Measurements from ENCODE around the gene CGB8.
"Not testable (repeated sequence)": the region's sequence is repeated elsewhere in the genome, so short reads cannot be mapped to it uniquely, and the experiment has no call there.

CGB8 gene

GRCh38 chr19:49064768-49065611 is 16.1 kb upstream of the CGB8 start, which contains the start of gene NTF4:
Gene NTF4 (minus strand): TSS chr19:49064818. CDS start chr19:49061997, 2,821 bp downstream.
- DNase-seq, result peak; percentile 8

DNA sequence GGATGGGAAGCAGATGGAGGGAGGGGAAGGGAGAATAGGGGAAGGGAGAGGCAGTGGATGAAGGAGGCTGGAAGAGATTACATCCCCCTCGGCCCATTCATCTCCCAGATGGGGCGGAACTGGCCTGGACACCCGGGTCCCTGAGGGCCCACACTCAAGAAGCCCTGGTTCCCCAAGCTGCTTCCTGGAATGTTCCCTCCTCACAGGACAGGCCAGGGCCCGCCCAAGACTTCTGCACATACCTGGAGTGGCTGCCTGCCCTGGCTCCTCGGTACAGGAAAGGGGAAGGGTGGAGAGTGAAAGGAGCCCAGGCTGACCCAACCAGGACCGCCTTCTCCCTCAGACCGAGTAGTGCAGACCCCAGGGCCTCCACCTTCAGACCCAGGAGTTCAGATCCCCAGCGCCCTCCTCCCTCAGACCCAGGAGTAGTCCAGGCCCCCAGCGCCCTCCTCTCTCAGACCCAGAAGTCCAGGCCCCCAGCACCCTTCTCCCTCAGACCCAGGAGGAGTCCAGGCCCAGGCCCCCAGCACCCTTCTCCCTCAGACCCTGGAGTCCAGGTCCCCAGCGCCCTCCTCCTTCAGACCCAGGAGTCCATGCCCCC is 15.2 kb upstream of the CGB8 start:
- no peak for DNase-seq

GRCh38 chr19:49061445-49061844 is 12.5 kb upstream of the CGB8 start:
- DNase-seq, result no peak

GRCh38 chr19:49061000-49061399 is 12.1 kb upstream of the CGB8 start:
- DNase-seq, result no peak

DNA sequence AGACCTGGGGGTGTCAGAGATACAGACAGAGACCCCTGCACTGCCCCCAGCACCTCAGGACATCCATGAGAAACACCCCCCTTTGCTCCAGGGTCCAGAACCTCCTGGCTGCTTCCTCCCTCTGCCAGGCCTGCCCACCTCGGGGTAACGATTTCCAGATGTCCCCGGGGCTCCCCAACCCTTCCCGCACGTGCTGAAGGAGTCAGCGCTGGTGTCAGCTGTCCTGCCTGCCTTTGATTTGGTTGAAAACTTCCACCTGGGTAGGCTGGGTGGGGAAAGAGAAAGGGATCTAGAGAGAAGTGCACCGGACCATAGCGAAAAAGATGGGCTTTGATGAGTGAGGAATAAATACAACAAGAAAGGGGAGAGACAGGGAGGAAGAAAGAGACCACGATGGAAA is 10.1 kb upstream of the CGB8 start:
- DNase-seq, result no peak

GRCh38 chr19:49058562-49058961 is 9.7 kb upstream of the CGB8 start:
- no peak for DNase-seq

DNA sequence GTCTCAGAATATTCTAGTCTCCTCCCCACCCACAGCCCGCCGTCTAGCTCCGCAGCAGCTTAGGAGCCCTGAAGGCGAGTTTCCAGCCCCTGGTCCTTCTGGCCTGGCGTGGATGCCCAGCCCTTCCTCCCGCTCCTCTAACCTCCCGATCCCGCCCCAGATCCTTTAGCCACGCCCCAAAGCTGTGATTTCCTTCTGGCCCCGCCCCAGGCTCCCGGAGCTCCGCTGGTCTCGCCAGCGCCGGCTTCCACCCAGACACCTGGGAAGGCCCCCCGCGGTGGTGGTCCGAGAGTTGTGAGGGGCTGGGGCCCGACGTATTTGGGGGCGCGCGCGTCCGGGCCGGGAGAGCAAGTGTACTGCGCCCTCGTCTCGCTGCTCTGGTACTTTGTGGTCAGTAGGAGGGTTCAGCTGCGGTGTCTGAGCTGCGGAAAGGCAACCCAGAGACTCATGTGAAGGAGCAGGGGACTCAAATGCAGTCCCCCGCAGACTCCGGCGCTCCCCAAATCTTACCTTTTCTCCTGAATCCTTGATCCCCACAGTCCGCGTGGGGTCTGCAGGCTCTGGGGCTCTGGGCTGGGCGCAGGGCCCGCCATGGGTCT is 8.8 kb upstream of the CGB8 start, which contains the start of gene CGB7:
TSS of gene CGB7 (minus strand) at position 114 of the 599 bp plus-strand sequence. CDS start 2,374 bp downstream, outside the sequence.
- DNase-seq, result peak; percentile 69

GRCh38 chr19:49056902-49057596 is 8.1 kb upstream of the CGB8 start:
- DNase-seq, result peak; percentile 24

GRCh38 chr19:49056101-49056901 is 7.4 kb upstream of the CGB8 start:
- DNase-seq, result peak; percentile 66

DNA sequence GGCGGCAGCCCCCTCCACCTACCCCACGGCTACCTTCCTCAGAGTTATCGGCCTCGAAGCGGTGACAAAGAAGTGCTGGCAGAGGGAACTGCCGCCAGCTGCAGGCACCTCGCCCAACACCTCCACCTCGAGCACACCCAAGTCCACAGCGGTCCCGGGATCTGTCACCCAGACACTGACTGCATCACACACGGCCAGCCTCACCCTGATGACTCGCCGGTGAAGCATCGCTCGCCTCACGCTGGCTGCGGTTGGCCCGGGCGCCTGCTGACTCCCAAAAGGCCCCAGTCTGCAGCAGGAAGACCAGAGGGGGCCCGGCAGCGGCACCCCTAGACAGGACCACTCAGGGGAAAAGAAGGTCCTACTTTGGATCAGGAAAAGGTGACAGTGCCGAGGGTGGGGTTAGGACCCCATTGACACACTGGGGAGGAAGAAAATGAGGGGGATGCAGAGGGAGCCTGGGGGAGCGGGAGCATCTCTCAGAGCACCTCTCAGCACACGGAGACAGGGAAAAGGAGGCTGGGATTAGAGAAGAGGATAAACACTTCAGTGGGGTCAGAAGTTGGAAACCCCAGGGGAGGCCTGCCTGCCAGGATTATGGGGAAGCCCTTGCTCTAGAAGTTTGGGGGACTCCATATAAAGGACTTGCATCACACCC is 1.6 kb upstream of the CGB8 start:
- DNase-seq, result not testable (repeated sequence)

DNA sequence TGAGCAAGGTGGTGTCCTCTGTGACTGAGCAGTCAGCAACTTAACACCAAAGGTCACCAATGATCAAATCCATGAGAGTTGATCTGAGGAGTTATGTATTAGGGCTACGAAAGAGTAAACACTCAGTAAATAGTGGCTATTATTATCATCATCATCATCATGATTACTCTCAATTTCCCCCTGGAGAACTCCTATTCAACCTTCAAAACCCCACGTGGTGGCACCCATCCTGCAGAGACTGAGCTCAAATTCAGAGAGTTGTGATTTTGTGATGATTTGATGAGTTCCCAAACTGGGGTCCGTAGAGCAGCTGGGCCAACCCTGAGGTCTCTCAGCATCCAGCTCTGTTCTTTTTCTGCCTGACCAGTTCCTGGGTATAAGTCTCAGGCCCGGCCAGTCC is 923 bp upstream of the CGB8 start:
- not testable (repeated sequence) for DNase-seq

- DNase-seq, result not testable (repeated sequence)
These were observed 5.4 kb downstream of the CGB8 start, which contains the start of gene CGB5 for GRCh38 chr19:49043548-49043947. Gene CGB5 (plus strand): TSS chr19:49043848. CDS start chr19:49044210, 362 bp downstream.

- DNase-seq, result not testable (repeated sequence)
These were observed 6.2 kb downstream of the CGB8 start for GRCh38 chr19:49042666-49043065.

GRCh38 chr19:49042177-49042576 is 6.7 kb downstream of the CGB8 start:
- no peak for DNase-seq

DNA sequence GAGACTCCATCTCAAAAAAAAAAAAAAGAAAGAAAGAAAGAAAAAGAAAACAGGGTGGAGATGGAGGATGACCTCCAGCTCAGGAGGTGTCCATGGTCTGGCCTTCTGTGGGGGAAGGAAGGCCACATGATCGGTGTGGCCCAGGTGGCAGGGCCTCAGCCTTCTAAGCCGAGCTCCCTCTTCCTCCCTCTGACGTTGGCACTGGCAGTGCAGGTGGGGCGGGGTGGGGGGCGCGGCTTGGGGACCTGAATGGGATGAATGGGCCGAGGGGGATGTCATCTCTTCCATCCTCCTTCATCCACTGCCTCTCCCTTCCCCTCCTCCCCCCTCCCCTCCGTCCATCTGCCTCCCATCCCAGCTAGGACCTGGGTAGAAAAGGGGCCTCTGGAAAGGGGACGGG is 9.2 kb downstream of the CGB8 start:
- not testable (repeated sequence) for DNase-seq

- not testable (repeated sequence) for DNase-seq
These were observed 10.2 kb downstream of the CGB8 start for GRCh38 chr19:49038557-49039276.

- DNase-seq, result not testable (repeated sequence)
These were observed 10.8 kb downstream of the CGB8 start for GRCh38 chr19:49038111-49038510.

- DNase-seq, result not testable (repeated sequence)
These were observed 12.1 kb downstream of the CGB8 start, which contains the start of gene CGB1 for GRCh38 chr19:49036815-49037214. Gene CGB1 (minus strand): TSS chr19:49036895. CDS start chr19:49036711, 184 bp downstream.

DNA sequence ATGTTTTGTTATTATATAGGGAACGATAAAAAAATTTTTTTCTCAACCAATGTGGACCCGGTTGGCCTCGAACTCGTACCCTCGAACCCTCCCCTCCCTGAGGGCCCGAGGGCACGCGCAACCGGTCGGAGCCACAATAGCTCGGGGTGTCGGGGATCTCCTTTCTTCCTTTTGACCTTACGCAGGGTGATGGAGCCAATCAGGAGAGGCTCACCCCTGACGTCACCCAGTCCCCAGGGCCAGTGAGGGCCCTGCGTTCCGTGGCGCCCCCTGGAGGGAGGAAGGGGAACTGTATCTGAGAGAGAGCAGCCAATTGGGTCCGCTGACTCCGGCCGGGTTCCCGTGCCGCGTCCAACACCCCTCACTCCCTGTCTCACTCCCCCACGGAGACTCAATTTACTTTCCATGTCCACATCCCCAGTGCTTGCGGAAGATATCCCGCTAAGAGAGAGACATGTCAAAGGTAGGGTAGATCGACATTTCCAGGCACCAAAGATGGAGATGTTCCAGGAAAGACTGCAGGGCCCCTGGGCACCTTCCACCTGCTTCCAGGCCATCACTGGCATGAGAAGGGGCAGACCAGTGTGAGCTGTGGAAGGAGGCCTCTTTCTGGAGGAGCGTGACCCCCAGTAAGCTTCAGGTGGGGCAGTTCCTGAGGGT is 17.1 kb downstream of the CGB8 start, which contains the start of gene CGB2:
TSS of gene CGB2 (plus strand) at position 249 of the 660 bp plus-strand sequence. CDS start at position 455, 206 bp downstream.
- peak; percentile 43 for DNase-seq

GRCh38 chr19:49030323-49030722 is 18.6 kb downstream of the CGB8 start:
- not testable (repeated sequence) for DNase-seq
